Transverse colon (tissue), 4 donors: Measurements from ENCODE around the gene RORB. TPM values are rescaled to one million over a fixed set of nuclear protein-coding genes. Genes with fewer than 3 reads are reported as not detected.

ENCODE experiments used
- DNase-seq: peaks from one replicate; pipeline ENCODE4 v3.0.0-alpha.2; 2019
- H3K27ac ChIP-seq, 4 donors: fragments of 200-600 bp; sonication (generic); 2 replicates each; pipeline ENCODE4 v1.5.1; 2016 to 2018; ENCODE audit warnings: inconsistent platforms in 4 of 4
- H3K27me3 ChIP-seq: fragments of 200-600 bp; sonication (generic); 2 replicates; pipeline ENCODE4 v1.5.1; 2017; ENCODE audit warnings: inconsistent platforms
- H3K36me3 ChIP-seq, 4 donors: fragments of 200-600 bp; sonication (generic); 2 replicates each; pipeline ENCODE4 v1.5.1; 2017 to 2019; ENCODE audit warnings: inconsistent platforms in 4 of 4
- H3K4me1 ChIP-seq, 4 donors: fragments of 200-600 bp; sonication (generic); 2 replicates each; pipeline ENCODE4 v1.5.1; 2017 to 2020; ENCODE audit warnings: inconsistent platforms in 4 of 4
- H3K4me3 ChIP-seq, 4 donors: fragments of 200-600 bp; sonication (generic); 1 replicate in 1 of 4; 2 replicates in 3 of 4; pipeline versions ENCODE4 v1.5.1 to v1.6.1; 2017 to 2019; ENCODE audit warnings: inconsistent platforms in 4 of 4
- H3K9me3 ChIP-seq, 2 donors: fragments of 200-600 bp; sonication (generic); 2 replicates each; pipeline ENCODE4 v1.5.1; 2017 to 2019; ENCODE audit warnings: inconsistent platforms in 2 of 2
- EP300 ChIP-seq: sonication (generic); formaldehyde crosslinking; IDR thresholded peaks from one replicate; pipeline ENCODE4 v1.6.1; 2017; ENCODE audit warnings: antibody characterized with exemption, low read depth
- POLR2A ChIP-seq: fragments of 450-650 bp; IDR thresholded peaks from one replicate; pipeline ENCODE4 v1.6.1; 2016; ENCODE audit warnings: antibody characterized with exemption, mild to moderate bottlenecking, moderate library complexity
- POLR2AphosphoS5 ChIP-seq, 3 donors: sonication (generic); formaldehyde crosslinking; IDR thresholded peaks; one replicate each; pipeline ENCODE4 v1.6.1; 2016; ENCODE audit warnings: antibody characterized with exemption in 3 of 3
- WGBS, 2 donors: methylation state at CpG; one replicate each; pipeline ENCODE4 v1.1.5; 2018; ENCODE audit warnings: low coverage in 1 of 2; 5-methylcytosine and 5-hydroxymethylcytosine counted together
- in situ Hi-C, 4 donors: fragments of 200-750 bp; cut with MboI; loops; one replicate each; pipeline versions ENCODE4 v1.15.0 to v1.15.1; 2017; ENCODE audit warnings: low sequenced_read_pairs in 3 of 4, low pct_ligation_motif_present in 1 of 4, low pct_unique_long_range_greater_than_20kb in 1 of 4
- intact Hi-C: fragments of 100-400 bp; cut with DNase I; formaldehyde crosslinking; loops from one replicate; pipeline ENCODE4 v1.15.1; 2023; ENCODE audit warnings: low total_unique reads
- total RNA-seq, 4 donors: library from RNA; depleted of rRNA; stranded (reverse); fragments of >200 nt; gene quantifications; one replicate each; pipeline ENCODE4 v1.1.0, GENCODE V29; 2016
- TF ChIP-seq, protein P1 (sequence below), 5 experiments: fragments of 200-600 bp in 3 of 5; fragments of 450-650 bp in 2 of 5; sonication (generic) in 3 of 5; IDR thresholded peaks; 1 replicate in 2 of 5; 2 replicates in 3 of 5; pipeline ENCODE4 v1.5.1; 2016 to 2017; ENCODE audit warnings: antibody characterized with exemption in 5 of 5, inconsistent platforms in 3 of 5, mild to moderate bottlenecking in 2 of 5, moderate library complexity in 1 of 5

RORB gene
- total RNA-seq, 4 donors from 2014 or later: 0.20 to 1.1 (median 0.27) TPM; not detected in 1

DNA sequence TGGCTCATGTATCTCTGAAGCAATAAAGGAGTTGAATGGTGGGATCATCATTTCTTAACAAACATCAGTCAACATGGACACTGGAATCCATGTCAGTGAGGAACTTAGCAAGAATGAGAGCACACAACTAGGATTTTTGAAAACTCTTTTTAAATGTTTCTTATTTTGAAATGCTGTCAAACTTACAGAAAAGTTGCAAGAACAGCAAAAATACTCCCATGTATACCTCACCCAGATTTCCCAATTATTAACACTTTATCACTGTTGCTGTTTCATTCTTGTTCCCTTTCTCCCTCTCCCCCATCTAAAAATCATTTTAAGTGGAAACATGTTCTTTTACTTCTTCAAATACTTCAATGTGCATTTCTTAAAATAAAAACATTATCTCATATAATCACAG, 65.5 kb downstream of the RORB start:
- Histone ChIP-seq H3K36me3 (no peaks in the 10 kb centered on the region), H3K9me3 (no peaks in the 10 kb centered on the region), H3K27ac (no peak overlapping the region), H3K4me3 (no peak overlapping the region), H3K27me3 (no peaks in the 10 kb centered on the region), H3K4me1 (no peaks in the 10 kb centered on the region)
- TF ChIP-seq POLR2A (no peak), EP300 (no peak), POLR2AphosphoS5 (IDR thresholded peaks at IDR 0.05) (no peak)
- TF ChIP-seq, protein P1, sequence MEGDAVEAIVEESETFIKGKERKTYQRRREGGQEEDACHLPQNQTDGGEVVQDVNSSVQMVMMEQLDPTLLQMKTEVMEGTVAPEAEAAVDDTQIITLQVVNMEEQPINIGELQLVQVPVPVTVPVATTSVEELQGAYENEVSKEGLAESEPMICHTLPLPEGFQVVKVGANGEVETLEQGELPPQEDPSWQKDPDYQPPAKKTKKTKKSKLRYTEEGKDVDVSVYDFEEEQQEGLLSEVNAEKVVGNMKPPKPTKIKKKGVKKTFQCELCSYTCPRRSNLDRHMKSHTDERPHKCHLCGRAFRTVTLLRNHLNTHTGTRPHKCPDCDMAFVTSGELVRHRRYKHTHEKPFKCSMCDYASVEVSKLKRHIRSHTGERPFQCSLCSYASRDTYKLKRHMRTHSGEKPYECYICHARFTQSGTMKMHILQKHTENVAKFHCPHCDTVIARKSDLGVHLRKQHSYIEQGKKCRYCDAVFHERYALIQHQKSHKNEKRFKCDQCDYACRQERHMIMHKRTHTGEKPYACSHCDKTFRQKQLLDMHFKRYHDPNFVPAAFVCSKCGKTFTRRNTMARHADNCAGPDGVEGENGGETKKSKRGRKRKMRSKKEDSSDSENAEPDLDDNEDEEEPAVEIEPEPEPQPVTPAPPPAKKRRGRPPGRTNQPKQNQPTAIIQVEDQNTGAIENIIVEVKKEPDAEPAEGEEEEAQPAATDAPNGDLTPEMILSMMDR (IDR thresholded peaks at IDR 0.05): no peak
- in situ Hi-C loops: loop anchor here in 2 of 4 donors (25.0 kb wide), 1 partner anchor 1350 kb away; no protein-coding TSS in a partner anchor
- intact Hi-C loops: no loop called here
- DNase-seq: no peak

DNA sequence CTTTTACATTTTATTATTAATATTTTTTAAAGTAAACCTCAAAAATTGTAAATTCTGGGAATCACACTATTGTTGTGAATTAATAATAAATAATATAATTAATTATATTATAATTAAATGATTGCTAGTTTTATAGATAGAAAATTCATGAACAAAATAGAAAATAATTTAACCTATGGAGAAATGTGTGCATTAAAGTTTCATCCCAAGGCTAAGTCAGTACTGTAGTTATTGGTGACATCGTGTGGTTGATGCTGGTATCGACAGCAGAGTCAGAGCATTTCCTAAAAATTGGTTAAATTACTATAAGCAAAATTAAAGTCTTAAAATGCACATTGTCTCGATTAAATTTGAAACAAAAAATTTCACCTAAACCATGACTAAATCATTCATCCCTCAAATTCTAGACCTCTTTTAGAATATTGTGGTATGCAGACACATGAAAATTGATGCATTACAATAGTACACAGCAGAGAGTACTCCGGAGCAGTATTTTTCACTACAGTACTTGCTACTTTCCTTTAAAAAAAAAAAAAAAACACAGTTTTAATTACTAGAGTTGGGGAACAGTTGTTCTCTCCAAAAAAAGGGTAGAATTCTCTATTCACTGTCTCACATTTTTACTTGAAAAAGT, 73.9 kb downstream of the RORB start:
- Histone ChIP-seq H3K4me1 (no peaks in the 10 kb centered on the region), H3K9me3 (no peaks in the 10 kb centered on the region), H3K27ac (no peak overlapping the region), H3K4me3 (no peak overlapping the region), H3K27me3 (no peaks in the 10 kb centered on the region), H3K36me3 (no peaks in the 10 kb centered on the region)
- no peak for TF ChIP-seq POLR2A
- TF ChIP-seq, protein P1 (IDR thresholded peaks at IDR 0.05): peak; percentile 49 to 63 (median 51)
- TF ChIP-seq POLR2AphosphoS5 (IDR thresholded peaks at IDR 0.05): no peak
- intact Hi-C loops: no loop called here
- in situ Hi-C loops: loop anchor here in 2 of 4 donors (25.0 kb wide), 1 partner anchor 1359 kb away; no protein-coding TSS in a partner anchor
- 24 to 26% methylated on average over 4 of the region's 4 CpGs for WGBS, 2 donors
- DNase-seq: no peak

DNA sequence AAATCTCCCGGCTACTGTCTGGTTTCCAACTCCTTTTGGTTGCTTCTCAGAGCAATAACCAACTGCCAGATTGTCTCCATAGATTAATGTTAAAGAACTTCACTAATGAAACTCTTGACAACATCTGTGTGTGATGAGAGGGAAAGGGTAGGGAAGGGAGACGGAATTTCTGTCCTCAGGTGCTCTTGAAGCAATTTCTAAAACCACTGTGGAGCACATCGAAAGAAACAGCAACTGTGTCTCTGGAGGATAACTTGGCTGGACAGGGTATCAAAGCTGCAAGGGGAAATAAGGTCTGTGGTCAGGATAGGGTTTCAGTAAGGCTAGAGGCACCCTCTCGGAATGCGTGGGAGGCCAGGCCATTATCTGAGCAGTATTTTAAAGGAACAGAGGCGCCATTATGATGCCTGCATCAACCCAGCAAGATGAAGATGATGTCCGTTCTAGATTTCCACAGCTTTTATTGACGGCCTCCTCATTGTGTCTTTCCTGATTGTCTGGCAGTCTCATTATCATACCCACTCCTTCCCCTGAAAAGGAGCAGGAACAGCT, 76.6 kb downstream of the RORB start:
- DNase-seq: no peak
- no peak overlapping the region for H3K4me3 ChIP-seq
- no peaks in the 10 kb centered on the region for H3K36me3 ChIP-seq
- no peaks in the 10 kb centered on the region for H3K9me3 ChIP-seq
- intact Hi-C loops (no loop called here), in situ Hi-C loops (loop anchor here in 2 of 4 donors (25.0 kb wide), 1 partner anchor 1361 kb away; no protein-coding TSS in a partner anchor)
- H3K27me3 ChIP-seq: no peaks in the 10 kb centered on the region
- H3K4me1 ChIP-seq: no peaks in the 10 kb centered on the region
- TF ChIP-seq EP300 (no peak), POLR2A (no peak), POLR2AphosphoS5 (IDR thresholded peaks at IDR 0.05) (no peak)
- TF ChIP-seq, protein P1 (IDR thresholded peaks at IDR 0.05): no peak
- WGBS, 2 donors: 66 to 74% methylated on average over 6 to 8 of the region's 8 CpGs
- no peak overlapping the region for H3K27ac ChIP-seq

DNA sequence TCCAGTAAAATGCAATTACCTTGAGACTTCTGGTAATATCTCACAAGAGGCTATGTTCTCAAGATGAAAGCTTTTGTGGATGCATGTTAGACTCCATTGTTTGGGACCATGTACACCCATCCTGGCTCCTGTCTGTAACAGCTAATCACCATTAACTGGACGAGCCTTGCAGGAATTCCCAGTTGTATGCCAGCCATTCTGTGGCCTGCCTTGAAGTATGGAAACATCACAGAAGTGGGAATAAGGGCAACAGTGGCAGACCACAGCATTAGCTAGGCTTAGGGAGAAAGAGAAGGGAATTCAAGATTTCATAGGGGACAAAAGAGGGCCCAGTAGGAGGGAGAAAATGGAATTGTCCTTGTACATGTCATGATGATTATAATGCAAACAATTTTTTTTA, 79.0 kb downstream of the RORB start:
- Histone ChIP-seq H3K27ac (no peak overlapping the region), H3K4me3 (no peak overlapping the region), H3K9me3 (no peaks in the 10 kb centered on the region), H3K4me1 (no peaks in the 10 kb centered on the region), H3K36me3 (no peaks in the 10 kb centered on the region), H3K27me3 (no peaks in the 10 kb centered on the region)
- 33 to 63% methylated on average over 1 of the region's 1 CpG for WGBS, 2 donors
- in situ Hi-C loops: loop anchor here in 1 of 4 donors (25.0 kb wide), 1 partner anchor 89 kb away; the partner anchor contains the start of gene RORB
- TF ChIP-seq EP300 (no peak), POLR2A (no peak), POLR2AphosphoS5 (IDR thresholded peaks at IDR 0.05) (no peak)
- TF ChIP-seq, protein P1 (IDR thresholded peaks at IDR 0.05): no peak
- intact Hi-C loops: no loop called here
- DNase-seq: no peak
